HEK293T (cell line): ENCODE data around the gene HSD3B7.

Experiments used
- FOXA1 ChIP-seq: fragments of 450-650 bp; IDR thresholded peaks from 2 replicates; pipeline ENCODE4 v1.6.1; 2016; ENCODE audit warnings: mild to moderate bottlenecking
- LEF1 ChIP-seq: fragments of 450-650 bp; IDR thresholded peaks from 2 replicates; pipeline ENCODE4 v1.6.1; 2017; ENCODE audit warnings: mild to moderate bottlenecking, borderline replicate concordance
- TF ChIP-seq, protein P1 (sequence below): fragments of 450-650 bp; IDR thresholded peaks from 2 replicates; pipeline ENCODE4 v1.6.1; 2016

DNA sequence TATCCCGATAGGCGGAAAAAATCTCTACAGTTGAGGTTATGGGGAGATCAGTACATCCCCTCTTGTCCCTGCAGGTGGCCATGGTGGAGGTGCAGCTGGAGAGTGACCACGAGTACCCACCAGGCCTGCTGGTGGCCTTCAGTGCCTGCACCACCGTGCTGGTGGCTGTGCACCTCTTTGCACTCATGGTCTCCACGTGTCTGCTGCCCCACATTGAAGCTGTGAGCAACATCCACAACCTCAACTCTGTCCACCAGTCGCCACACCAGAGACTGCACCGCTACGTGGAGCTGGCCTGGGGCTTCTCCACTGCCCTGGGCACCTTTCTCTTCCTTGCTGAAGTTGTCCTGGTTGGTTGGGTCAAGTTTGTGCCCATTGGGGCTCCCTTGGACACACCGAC lies 31.9 kb upstream of the HSD3B7 start:
- TF ChIP-seq, protein P1, sequence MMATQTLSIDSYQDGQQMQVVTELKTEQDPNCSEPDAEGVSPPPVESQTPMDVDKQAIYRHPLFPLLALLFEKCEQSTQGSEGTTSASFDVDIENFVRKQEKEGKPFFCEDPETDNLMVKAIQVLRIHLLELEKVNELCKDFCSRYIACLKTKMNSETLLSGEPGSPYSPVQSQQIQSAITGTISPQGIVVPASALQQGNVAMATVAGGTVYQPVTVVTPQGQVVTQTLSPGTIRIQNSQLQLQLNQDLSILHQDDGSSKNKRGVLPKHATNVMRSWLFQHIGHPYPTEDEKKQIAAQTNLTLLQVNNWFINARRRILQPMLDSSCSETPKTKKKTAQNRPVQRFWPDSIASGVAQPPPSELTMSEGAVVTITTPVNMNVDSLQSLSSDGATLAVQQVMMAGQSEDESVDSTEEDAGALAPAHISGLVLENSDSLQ, result no peak
- TF ChIP-seq FOXA1 (no peak), LEF1 (no peak; the same call in 1 of the 2 replicates)
